Naive thymus-derived CD4-positive, alpha-beta T cell (primary cell): Measurements from ENCODE around the gene IKZF1. TPM values are rescaled to one million over a fixed set of nuclear protein-coding genes. Genes with fewer than 3 reads are reported as not detected.

Source experiments
- ATAC-seq: fragments of 150-1000 bp; cut with Tn5 transposase; 2 replicates; pipeline ENCODE4 v1.10.0; 2021; ENCODE audit warnings: mild to moderate bottlenecking, moderate library complexity
- CTCF ChIA-PET: fragments of 350-600 bp; sonication (Branson Sonifier 250); formaldehyde crosslinking; loops from one replicate; lab custom pipeline; 2021; ENCODE audit warnings: antibody characterized with exemption; lab: Charles Lee
- POLR2A ChIA-PET: fragments of 350-600 bp; sonication (Branson Sonifier 250); formaldehyde crosslinking; loops from one replicate; lab custom pipeline; 2021; ENCODE audit warnings: antibody characterized with exemption, inconsistent platforms; lab: Charles Lee
- DNase-seq, 9 donors: peaks; one replicate each; pipeline versions ENCODE4 v3.0.0 to v3.0.0-alpha.2; 2020 to 2022; ENCODE audit warnings: mixed read lengths in 1 of 9
- H3K27ac ChIP-seq: one replicate; pipeline ENCODE4 v1.7.0; 2013; ENCODE audit warnings: mild to moderate bottlenecking, low read depth, low read length, moderate library complexity
- H3K27me3 ChIP-seq, 2 donors: one replicate each; pipeline ENCODE4 v1.7.0; 2013; ENCODE audit warnings: low read length in 2 of 2, mild to moderate bottlenecking in 2 of 2, moderate library complexity in 2 of 2; ENCODE audit not compliant: control insufficient read depth in 2 of 2, insufficient read depth in 2 of 2
- H3K36me3 ChIP-seq, 3 experiments: 1 replicate in 2 of 3; 2 replicates in 1 of 3; pipeline ENCODE4 v1.7.0; 2013; ENCODE audit warnings: low read length in 3 of 3, mild to moderate bottlenecking in 3 of 3, moderate library complexity in 1 of 3; ENCODE audit not compliant: insufficient read depth in 3 of 3, control insufficient read depth in 2 of 3
- H3K4me1 ChIP-seq, 2 donors: one replicate each; pipeline ENCODE4 v1.7.0; 2013; ENCODE audit warnings: low read length in 2 of 2, mild to moderate bottlenecking in 2 of 2, moderate library complexity in 1 of 2; ENCODE audit not compliant: control insufficient read depth in 2 of 2, insufficient read depth in 2 of 2
- H3K4me3 ChIP-seq: 2 replicates; pipeline ENCODE4 v1.7.0; 2013; ENCODE audit warnings: mild to moderate bottlenecking, low read length
- H3K9me3 ChIP-seq, 3 experiments: 1 replicate in 2 of 3; 2 replicates in 1 of 3; pipeline ENCODE4 v1.7.0; 2013; ENCODE audit warnings: low read length in 3 of 3; ENCODE audit not compliant: control insufficient read depth in 2 of 3
- H3K27ac Mint-ChIP-seq, 9 donors: one replicate each; pipeline ENCODE4 v1.8.0; 2020 to 2022; ENCODE audit warnings: mixed read lengths in 9 of 9, mild to moderate bottlenecking in 8 of 9, moderate library complexity in 5 of 9, inconsistent platforms in 2 of 9
- H3K27me3 Mint-ChIP-seq, 5 donors: one replicate each; pipeline ENCODE4 v1.8.0; 2021 to 2022; ENCODE audit warnings: mixed read lengths in 5 of 5, mild to moderate bottlenecking in 1 of 5
- H3K36me3 Mint-ChIP-seq, 5 donors: one replicate each; pipeline ENCODE4 v1.8.0; 2020 to 2022; ENCODE audit warnings: mixed read lengths in 5 of 5, mild to moderate bottlenecking in 3 of 5, inconsistent platforms in 1 of 5
- H3K4me1 Mint-ChIP-seq, 7 donors: one replicate each; pipeline ENCODE4 v1.8.0; 2020 to 2022; ENCODE audit warnings: mixed read lengths in 7 of 7, mild to moderate bottlenecking in 3 of 7, inconsistent platforms in 1 of 7
- H3K4me3 Mint-ChIP-seq, 10 donors: one replicate each; pipeline ENCODE4 v1.8.0; 2020 to 2022; ENCODE audit warnings: mild to moderate bottlenecking in 10 of 10, mixed read lengths in 10 of 10, moderate library complexity in 6 of 10, inconsistent platforms in 2 of 10
- H3K9me3 Mint-ChIP-seq, 11 donors: one replicate each; pipeline ENCODE4 v1.8.0; 2020 to 2022; ENCODE audit warnings: mixed read lengths in 11 of 11, mild to moderate bottlenecking in 4 of 11, inconsistent platforms in 1 of 11, moderate library complexity in 1 of 11
- intact Hi-C, 2 donors: fragments of 100-400 bp; cut with micrococcal nuclease; formaldehyde crosslinking; loops; one replicate each; pipeline ENCODE4 v1.15.1; 2023
- polyA plus RNA-seq, 2 donors: library from polyadenylated mRNA; unstranded; fragments of 300-500 nt; fragmentation: Illumina TruSeq; gene quantifications; one replicate each; pipeline ENCODE4 v1.2.3, GENCODE V29; 2021
- total RNA-seq, 6 experiments: library from RNA in 5 of 6; stranded (reverse) in 5 of 6; gene quantifications; 1 replicate in 5 of 6; 2 replicates in 1 of 6; pipeline ENCODE4 v1.2.3 and lab custom pipeline; 2021 to 2026

IKZF1 gene
- total RNA-seq (100 to 1,000 TPM; 388 to 548 (median 463) TPM), polyA plus RNA-seq (100 to 1,000 TPM; 258 to 318 TPM), total RNA-seq (lab: John Stamatoyannopoulos, UW) (540 reads per million, percentile 98 among the genes with 10 or more reads in this experiment)

- Histone ChIP-seq H3K4me1 (peaks cover 13 to 33% of the 10 kb centered on the region in 2 donors), H3K27me3 (no peaks in the 10 kb centered on the region), H3K4me3 (peak within 1 kb of the TSS; percentile 84), H3K36me3 (peaks cover 0 to 14% (median 0%) of the 10 kb centered on the region in 3 experiments), H3K9me3 (no peaks in the 10 kb centered on the region), H3K27ac (peak within 1 kb of the TSS; percentile 90)
- Mint-ChIP-seq H3K27me3 (peaks cover 0 to 2% (median 0%) of the 10 kb centered on the region in 5 donors), H3K4me1 (peaks cover 37 to 57% (median 53%) of the 10 kb centered on the region in 7 donors), H3K27ac (peak within 1 kb of the TSS; percentile 91 to 100 (median 98)), H3K36me3 (peaks cover 9 to 46% (median 38%) of the 10 kb centered on the region in 5 donors), H3K9me3 (peaks cover 0 to 4% (median 0%) of the 10 kb centered on the region in 11 donors), H3K4me3 (peak within 1 kb of the TSS; percentile 93 to 100 (median 99))
- CTCF ChIA-PET: interaction anchor here (1.0 to 13.1 kb wide), 9 partner anchors 10 to 98 kb away, joined by 3 to 210 read pairs (median 5); no protein-coding TSS in a partner anchor
- POLR2A ChIA-PET: interaction anchor here (0.8 to 44.3 kb wide), 16 partner anchors 10 to 114 kb away, joined by 3 to 2368 read pairs (median 5); no protein-coding TSS in a partner anchor
- peak; percentile 38 to 75 (median 58) for DNase-seq
- peak; percentile 54 for ATAC-seq
- intact Hi-C loops: loop anchor here in 1 of 2 donors (2.0 kb wide), 1 partner anchor 14 kb away; no protein-coding TSS in a partner anchor
These were observed at the start of gene IKZF1 for GRCh38 chr7:50304129-50304910. IKZF1 (plus strand) TSS chr7:50304716; CDS start chr7:50319062, 14,346 bp downstream.

- Mint-ChIP-seq H3K36me3 (peaks cover 0 to 23% (median 0%) of the 10 kb centered on the region in 5 donors), H3K4me3 (peak overlapping the region; percentile 54 to 99 (median 72)), H3K27ac (peak overlapping the region; percentile 87 to 99 (median 94)), H3K9me3 (peaks cover 0 to 8% (median 0%) of the 10 kb centered on the region in 11 donors), H3K4me1 (peaks cover 51 to 94% (median 86%) of the 10 kb centered on the region in 7 donors), H3K27me3 (no peaks in the 10 kb centered on the region)
- peak overlapping the region; percentile 17 for H3K4me3 ChIP-seq
- CTCF ChIA-PET: interaction anchor here (0.7 to 1.5 kb wide), 3 partner anchors 10 to 47 kb away, joined by 3 read pairs; no protein-coding TSS in a partner anchor
- POLR2A ChIA-PET: interaction anchor here (0.6 to 27.7 kb wide), 12 partner anchors 10 to 105 kb away, joined by 3 to 1000 read pairs (median 5); partner anchors contain the start of gene IKZF1
- peak overlapping the region; percentile 66 for H3K27ac ChIP-seq
- H3K27me3 ChIP-seq: no peaks in the 10 kb centered on the region
- peaks cover 68 to 72% of the 10 kb centered on the region in 2 donors for H3K4me1 ChIP-seq
- DNase-seq (no peak), ATAC-seq (no peak)
- H3K36me3 ChIP-seq: no peaks in the 10 kb centered on the region
- H3K9me3 ChIP-seq: no peaks in the 10 kb centered on the region
- intact Hi-C loops: loop anchor here (2.0 kb wide), 1 partner anchor 15 kb away; no protein-coding TSS in a partner anchor
These were observed 42.9 kb upstream of the IKZF1 start for GRCh38 chr7:50261593-50261992.

- peak overlapping the region; percentile 10 for H3K4me3 ChIP-seq
- no peaks in the 10 kb centered on the region for H3K9me3 ChIP-seq
- peak overlapping the region; percentile 54 to 99 (median 72) for H3K4me3 Mint-ChIP-seq
- H3K27ac Mint-ChIP-seq: peak overlapping the region; percentile 87 to 99 (median 94)
- H3K36me3 ChIP-seq: no peaks in the 10 kb centered on the region
- H3K27me3 Mint-ChIP-seq: no peaks in the 10 kb centered on the region
- POLR2A ChIA-PET: interaction anchor here (0.6 to 27.7 kb wide), 8 partner anchors 9 to 104 kb away, joined by 3 to 1000 read pairs (median 6); partner anchors contain the start of gene IKZF1
- DNase-seq (no peak), ATAC-seq (no peak)
- H3K27me3 ChIP-seq: no peaks in the 10 kb centered on the region
- peaks cover 0 to 8% (median 0%) of the 10 kb centered on the region in 11 donors for H3K9me3 Mint-ChIP-seq
- peaks cover 59 to 99% (median 91%) of the 10 kb centered on the region in 7 donors for H3K4me1 Mint-ChIP-seq
- H3K27ac ChIP-seq: peak overlapping the region; percentile 66
- peaks cover 73 to 81% of the 10 kb centered on the region in 2 donors for H3K4me1 ChIP-seq
- intact Hi-C loops: no loop called here
- CTCF ChIA-PET: interaction anchor here (0.7 to 1.8 kb wide), 2 partner anchors 8 to 20 kb away, joined by 3 to 5 read pairs; no protein-coding TSS in a partner anchor
- H3K36me3 Mint-ChIP-seq: peaks cover 0 to 20% (median 0%) of the 10 kb centered on the region in 5 donors
These were observed 42.1 kb upstream of the IKZF1 start for GRCh38 chr7:50262446-50262845.

GRCh38 chr7:50262916-50263690, 41.4 kb upstream of the IKZF1 start:
- intact Hi-C loops: loop anchor here (1.0 kb wide), 1 partner anchor 35 kb away; no protein-coding TSS in a partner anchor
- Mint-ChIP-seq H3K36me3 (peaks cover 0 to 17% (median 0%) of the 10 kb centered on the region in 5 donors), H3K27me3 (no peaks in the 10 kb centered on the region), H3K4me3 (peak overlapping the region; percentile 54 to 99 (median 72)), H3K27ac (peak overlapping the region; percentile 87 to 99 (median 95)), H3K9me3 (peaks cover 0 to 8% (median 0%) of the 10 kb centered on the region in 11 donors), H3K4me1 (peaks cover 64 to 100% (median 93%) of the 10 kb centered on the region in 7 donors)
- ChIA-PET CTCF (interaction anchor here (1.4 to 5.6 kb wide), 3 partner anchors 9 to 57 kb away, joined by 5 to 34 read pairs (median 6); no protein-coding TSS in a partner anchor), POLR2A (interaction anchor here (1.0 to 27.7 kb wide), 8 partner anchors 11 to 103 kb away, joined by 3 to 1000 read pairs (median 13); partner anchors contain the start of gene IKZF1)
- peak overlapping the region; percentile 66 for H3K27ac ChIP-seq
- H3K27me3 ChIP-seq: no peaks in the 10 kb centered on the region
- no peaks in the 10 kb centered on the region for H3K9me3 ChIP-seq
- no peaks in the 10 kb centered on the region for H3K36me3 ChIP-seq
- DNase-seq (no peak), ATAC-seq (no peak)
- H3K4me3 ChIP-seq: peak overlapping the region; percentile 10
- H3K4me1 ChIP-seq: peaks cover 79 to 87% of the 10 kb centered on the region in 2 donors

GRCh38 chr7:50264908-50265307, 39.6 kb upstream of the IKZF1 start:
- no peaks in the 10 kb centered on the region for H3K36me3 ChIP-seq
- Mint-ChIP-seq H3K9me3 (peaks cover 0 to 2% (median 0%) of the 10 kb centered on the region in 11 donors), H3K36me3 (peaks cover 0 to 18% (median 0%) of the 10 kb centered on the region in 5 donors), H3K27me3 (no peaks in the 10 kb centered on the region), H3K4me3 (peak overlapping the region; percentile 18 to 99 (median 74)), H3K4me1 (peaks cover 79 to 100% (median 98%) of the 10 kb centered on the region in 7 donors), H3K27ac (peak overlapping the region; percentile 87 to 99 (median 95))
- ATAC-seq (no peak), DNase-seq (peak in 2 of 9 donors; percentile 46 to 70)
- H3K27ac ChIP-seq: peak overlapping the region; percentile 66
- no peaks in the 10 kb centered on the region for H3K9me3 ChIP-seq
- CTCF ChIA-PET: interaction anchor here (0.9 to 5.6 kb wide), 3 partner anchors 10 to 86 kb away, joined by 3 to 34 read pairs (median 4); no protein-coding TSS in a partner anchor
- peak overlapping the region; percentile 8 for H3K4me3 ChIP-seq
- POLR2A ChIA-PET: interaction anchor here (1.1 to 27.7 kb wide), 11 partner anchors 11 to 130 kb away, joined by 3 to 1000 read pairs (median 37); partner anchors contain the start of gene IKZF1
- intact Hi-C loops: loop anchor here (1.0 to 5.0 kb wide), 3 partner anchors 9 to 116 kb away; no protein-coding TSS in a partner anchor
- H3K27me3 ChIP-seq: no peaks in the 10 kb centered on the region
- peaks cover 96 to 100% of the 10 kb centered on the region in 2 donors for H3K4me1 ChIP-seq
